BE2C (cell line): Measurements from ENCODE around the gene B3GNT9.

Experiments used
- DNase-seq: peaks from one replicate; pipeline ENCODE4 v3.0.0-alpha.2; 2020
- H3K27me3 ChIP-seq: fragments of 250-450 bp; sonication (Bioruptor Pico); 2 replicates; pipeline ENCODE4 v1.5.1; 2020; ENCODE audit warnings: mild to moderate bottlenecking
- H3K36me3 ChIP-seq: fragments of 250-450 bp; sonication (Bioruptor Pico); 2 replicates; pipeline ENCODE4 v1.5.1; 2020; ENCODE audit warnings: mild to moderate bottlenecking
- H3K4me1 ChIP-seq: fragments of 250-450 bp; sonication (Bioruptor Pico); 2 replicates; pipeline ENCODE4 v1.5.1; 2020
- H3K4me3 ChIP-seq: 2 replicates; pipeline ENCODE4 v1.5.1; 2011; ENCODE audit warnings: low read depth, low read length
- H3K9me3 ChIP-seq: fragments of 250-450 bp; sonication (Bioruptor Pico); 2 replicates; pipeline ENCODE4 v1.5.1; 2020
- TF ChIP-seq, protein P1 (sequence below): IDR thresholded peaks from 2 replicates; pipeline ENCODE4 v1.5.1; 2012; ENCODE audit warnings: mild to moderate bottlenecking, low read depth, low read length

B3GNT9 gene

DNA sequence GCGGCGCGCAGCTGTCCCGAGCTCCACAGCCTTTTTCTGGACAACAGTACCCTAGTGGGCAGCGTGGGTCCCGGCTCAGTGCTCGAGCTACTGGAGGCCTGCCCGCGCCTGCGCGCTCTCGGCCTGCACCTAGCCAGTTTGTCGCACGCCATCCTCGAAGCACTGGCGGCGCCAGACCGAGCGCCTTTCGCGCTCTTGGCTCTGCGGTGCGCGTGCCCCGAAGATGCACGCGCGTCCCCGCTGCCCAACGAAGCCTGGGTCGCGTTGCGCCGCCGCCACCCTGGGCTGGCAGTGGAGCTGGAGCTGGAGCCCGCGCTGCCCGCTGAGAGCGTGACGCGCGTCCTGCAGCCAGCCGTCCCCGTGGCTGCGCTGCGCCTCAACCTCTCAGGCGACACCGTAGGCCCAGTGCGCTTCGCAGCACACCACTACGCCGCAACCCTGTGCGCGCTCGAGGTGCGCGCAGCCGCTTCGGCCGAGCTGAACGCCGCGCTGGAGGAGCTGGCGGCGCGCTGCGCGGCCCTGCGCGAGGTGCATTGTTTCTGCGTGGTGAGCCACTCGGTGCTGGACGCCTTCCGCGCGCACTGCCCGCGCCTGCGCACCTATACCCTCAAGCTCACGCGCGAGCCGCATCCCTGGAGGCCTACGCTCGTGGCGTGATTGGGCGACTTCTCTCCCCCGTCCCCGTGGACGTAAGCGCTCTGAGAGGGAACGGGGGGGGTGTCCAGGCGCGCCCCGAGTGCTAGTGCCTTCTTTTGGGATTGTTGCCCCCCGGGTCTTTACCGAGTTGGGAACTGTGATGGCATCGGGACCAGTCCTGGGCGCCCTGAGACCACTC, 12.6 kb upstream of the B3GNT9 start:
- DNase-seq = peak; percentile 78
- Histone ChIP-seq H3K36me3 (no peaks in the 10 kb centered on the region), H3K4me1 (no peaks in the 10 kb centered on the region), H3K4me3 (peak overlapping the region; percentile 64), H3K27me3 (no peaks in the 10 kb centered on the region; the same call in 1 of the 2 replicates), H3K9me3 (no peaks in the 10 kb centered on the region)
- TF ChIP-seq, protein P1, sequence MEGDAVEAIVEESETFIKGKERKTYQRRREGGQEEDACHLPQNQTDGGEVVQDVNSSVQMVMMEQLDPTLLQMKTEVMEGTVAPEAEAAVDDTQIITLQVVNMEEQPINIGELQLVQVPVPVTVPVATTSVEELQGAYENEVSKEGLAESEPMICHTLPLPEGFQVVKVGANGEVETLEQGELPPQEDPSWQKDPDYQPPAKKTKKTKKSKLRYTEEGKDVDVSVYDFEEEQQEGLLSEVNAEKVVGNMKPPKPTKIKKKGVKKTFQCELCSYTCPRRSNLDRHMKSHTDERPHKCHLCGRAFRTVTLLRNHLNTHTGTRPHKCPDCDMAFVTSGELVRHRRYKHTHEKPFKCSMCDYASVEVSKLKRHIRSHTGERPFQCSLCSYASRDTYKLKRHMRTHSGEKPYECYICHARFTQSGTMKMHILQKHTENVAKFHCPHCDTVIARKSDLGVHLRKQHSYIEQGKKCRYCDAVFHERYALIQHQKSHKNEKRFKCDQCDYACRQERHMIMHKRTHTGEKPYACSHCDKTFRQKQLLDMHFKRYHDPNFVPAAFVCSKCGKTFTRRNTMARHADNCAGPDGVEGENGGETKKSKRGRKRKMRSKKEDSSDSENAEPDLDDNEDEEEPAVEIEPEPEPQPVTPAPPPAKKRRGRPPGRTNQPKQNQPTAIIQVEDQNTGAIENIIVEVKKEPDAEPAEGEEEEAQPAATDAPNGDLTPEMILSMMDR = no peak

DNA sequence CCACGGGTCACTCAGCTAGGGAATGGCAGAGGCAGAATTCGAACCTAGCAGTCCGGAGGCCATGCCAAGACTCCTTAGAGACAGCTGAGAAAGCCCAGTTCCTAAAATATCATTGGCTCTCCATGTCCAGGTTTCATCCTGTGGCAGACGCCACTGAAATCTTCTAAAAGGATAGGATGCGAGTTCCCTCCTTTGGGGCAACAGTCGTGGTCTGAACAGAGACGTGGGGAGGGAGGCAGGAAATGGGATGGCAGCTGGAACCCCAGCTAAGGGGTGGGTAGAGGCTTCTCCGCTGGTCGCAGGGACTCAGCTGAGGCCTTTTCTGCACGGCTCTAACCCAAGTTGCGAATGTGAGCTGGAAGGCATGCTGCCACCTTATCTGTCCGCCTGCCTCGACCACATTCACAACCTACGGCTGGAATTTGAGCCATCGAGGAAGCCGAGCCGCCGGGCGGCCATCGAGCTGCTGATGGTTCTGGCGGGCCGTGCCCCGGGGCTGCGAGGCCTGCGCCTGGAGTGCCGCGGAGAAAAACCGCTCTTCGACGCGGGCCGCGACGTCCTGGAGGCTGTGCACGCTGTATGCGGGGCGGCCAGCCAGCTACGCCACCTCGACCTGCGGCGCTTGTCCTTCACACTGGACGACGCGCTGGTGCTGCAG, 11.8 kb upstream of the B3GNT9 start:
- no peaks in the 10 kb centered on the region for H3K4me1 ChIP-seq
- no peak overlapping the region for H3K4me3 ChIP-seq
- peak; percentile 14 for DNase-seq
- no peaks in the 10 kb centered on the region; the same call in 1 of the 2 replicates for H3K27me3 ChIP-seq
- TF ChIP-seq, protein P1 = no peak
- H3K9me3 ChIP-seq = no peaks in the 10 kb centered on the region
- H3K36me3 ChIP-seq = no peaks in the 10 kb centered on the region

DNA sequence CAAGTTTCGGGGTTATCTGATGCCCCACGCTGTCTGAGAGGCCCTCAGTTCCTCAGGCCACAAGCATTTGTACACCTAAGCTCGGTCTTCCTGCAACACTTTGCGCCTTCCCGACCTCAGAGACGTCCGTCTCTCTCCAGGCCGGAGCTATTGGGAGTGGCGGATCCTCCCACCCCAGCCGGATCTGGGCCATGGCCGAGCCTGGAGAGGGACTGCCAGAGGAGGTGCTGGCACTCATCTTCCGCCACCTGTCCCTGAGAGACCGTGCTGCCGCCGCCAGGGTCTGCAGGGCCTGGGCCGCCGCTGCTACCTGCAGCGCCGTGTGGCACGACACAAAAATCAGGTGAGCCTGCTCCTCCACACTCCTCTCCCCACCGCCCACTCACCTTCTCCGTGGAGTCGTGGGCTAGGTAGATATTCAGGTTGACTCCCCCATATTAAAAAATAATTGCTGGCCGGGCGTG, 10.8 kb upstream of the B3GNT9 start:
- no peaks in the 10 kb centered on the region for H3K4me1 ChIP-seq
- H3K4me3 ChIP-seq = no peak overlapping the region
- H3K36me3 ChIP-seq = no peaks in the 10 kb centered on the region
- no peaks in the 10 kb centered on the region; the same call in 1 of the 2 replicates for H3K27me3 ChIP-seq
- no peaks in the 10 kb centered on the region for H3K9me3 ChIP-seq
- TF ChIP-seq, protein P1 = no peak
- DNase-seq = no peak

DNA sequence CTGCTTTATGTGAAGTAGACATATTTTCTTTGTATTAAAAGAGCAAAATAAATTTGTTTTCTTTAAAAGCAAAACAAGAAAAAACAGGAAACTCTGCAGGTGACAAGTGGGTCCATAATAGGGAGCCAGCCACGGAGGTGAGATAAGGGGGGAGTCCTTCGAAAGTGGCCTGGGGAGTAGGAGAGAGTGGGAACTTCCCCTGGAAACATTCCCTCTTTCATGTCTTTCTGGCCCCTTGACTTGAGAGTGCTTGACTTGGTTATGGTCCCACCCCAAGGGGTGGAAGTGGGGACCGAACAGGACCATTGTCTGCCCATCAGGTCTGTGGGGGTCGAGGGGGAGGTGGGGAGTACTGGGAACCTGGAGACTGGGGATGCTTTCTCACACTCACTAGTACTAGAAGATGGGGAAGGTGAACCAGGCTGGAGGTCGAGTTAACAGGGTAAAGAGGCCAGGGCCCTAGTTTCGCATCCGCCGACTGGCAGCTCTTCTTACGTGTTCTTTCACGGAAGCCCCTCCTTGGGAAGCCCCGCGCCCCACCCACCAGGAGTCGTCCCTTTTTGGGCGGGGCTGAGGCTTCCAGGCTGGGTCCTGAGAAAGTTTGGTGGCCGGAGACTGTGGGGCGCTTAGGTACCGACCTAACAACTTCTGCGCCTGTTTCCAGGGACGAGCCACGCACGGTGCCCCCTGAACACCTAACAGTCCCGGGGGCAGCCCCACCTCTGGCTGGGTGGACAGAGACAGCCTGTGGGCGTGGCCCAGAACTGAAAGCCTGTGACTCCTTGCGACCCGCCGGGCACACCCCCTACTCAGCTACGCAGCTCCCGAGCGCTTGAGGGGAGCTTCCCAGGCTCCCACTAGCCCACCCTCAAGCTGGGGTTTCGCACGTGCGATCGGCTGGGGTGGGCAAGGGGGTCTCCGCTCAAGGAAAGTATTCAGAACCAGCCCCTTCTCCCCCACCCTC, 8.1 kb upstream of the B3GNT9 start:
- peak; percentile 32 for DNase-seq
- Histone ChIP-seq H3K4me3 (peak overlapping the region; percentile 74), H3K4me1 (no peaks in the 10 kb centered on the region), H3K27me3 (peaks cover 12% of the 10 kb centered on the region), H3K36me3 (no peaks in the 10 kb centered on the region), H3K9me3 (no peaks in the 10 kb centered on the region)
- TF ChIP-seq, protein P1 = no peak

DNA sequence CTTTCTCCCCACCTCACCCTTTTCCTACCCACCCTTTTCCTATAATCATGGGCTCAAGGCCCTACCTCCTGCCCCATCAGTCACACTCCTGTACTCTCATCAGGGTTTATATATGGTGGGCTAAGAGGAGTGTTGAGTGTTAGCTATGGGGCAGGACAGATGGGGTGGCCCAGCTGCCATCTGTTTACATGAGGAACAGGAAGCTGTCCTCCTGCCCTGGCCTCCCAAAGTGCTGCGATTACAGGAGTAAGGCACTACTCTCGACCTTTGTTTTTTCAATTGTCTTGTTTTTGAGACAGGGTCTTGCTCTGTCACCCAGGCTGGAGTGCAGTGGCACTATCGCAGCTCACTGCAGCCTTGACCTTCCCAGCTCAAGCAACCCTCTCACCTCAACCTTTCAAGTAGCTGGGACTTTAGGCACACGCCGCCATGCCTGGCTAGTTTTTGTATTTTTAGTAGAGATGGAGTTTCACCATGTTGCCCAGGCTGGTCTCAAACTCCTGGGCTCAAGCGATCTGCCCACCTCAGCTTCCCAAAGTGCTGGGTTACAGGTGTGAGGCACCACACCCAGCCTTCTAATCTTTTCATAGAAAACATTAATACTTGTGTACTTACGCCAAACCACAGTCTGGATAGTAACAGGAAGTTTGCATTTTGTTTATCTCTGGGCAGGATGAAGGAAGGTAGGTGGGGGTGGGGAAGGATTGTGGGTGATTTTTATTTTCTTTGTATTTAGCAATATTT, 7.3 kb upstream of the B3GNT9 start:
- peaks cover 12% of the 10 kb centered on the region for H3K27me3 ChIP-seq
- H3K4me3 ChIP-seq = no peak overlapping the region
- H3K36me3 ChIP-seq = no peaks in the 10 kb centered on the region
- H3K9me3 ChIP-seq = no peaks in the 10 kb centered on the region
- DNase-seq = no peak
- TF ChIP-seq, protein P1 = no peak
- no peaks in the 10 kb centered on the region for H3K4me1 ChIP-seq
